LNCaP clone FGC (cell line): ENCODE results near the gene RMRP.
"Not testable (repeated sequence)": the region's sequence is repeated elsewhere in the genome, so short reads cannot be mapped to it uniquely, and the experiment has no call there.

ENCODE experiments used
- DNase-seq: peaks from one replicate; pipeline ENCODE4 v3.0.0-alpha.2; 2011; ENCODE audit warnings: low read depth
- H3K4me3 ChIP-seq: 2 replicates; pipeline ENCODE4 v1.5.1; 2011; ENCODE audit warnings: mild to moderate bottlenecking, low read depth, low read length, control low read depth
- TF ChIP-seq, protein P1 (sequence below): IDR thresholded peaks from 2 replicates; pipeline ENCODE4 v1.5.1; 2012; ENCODE audit warnings: mild to moderate bottlenecking; ENCODE audit not compliant: control insufficient read depth, insufficient read depth; ENCODE audit errors: extremely low read depth

Gene RMRP

DNA sequence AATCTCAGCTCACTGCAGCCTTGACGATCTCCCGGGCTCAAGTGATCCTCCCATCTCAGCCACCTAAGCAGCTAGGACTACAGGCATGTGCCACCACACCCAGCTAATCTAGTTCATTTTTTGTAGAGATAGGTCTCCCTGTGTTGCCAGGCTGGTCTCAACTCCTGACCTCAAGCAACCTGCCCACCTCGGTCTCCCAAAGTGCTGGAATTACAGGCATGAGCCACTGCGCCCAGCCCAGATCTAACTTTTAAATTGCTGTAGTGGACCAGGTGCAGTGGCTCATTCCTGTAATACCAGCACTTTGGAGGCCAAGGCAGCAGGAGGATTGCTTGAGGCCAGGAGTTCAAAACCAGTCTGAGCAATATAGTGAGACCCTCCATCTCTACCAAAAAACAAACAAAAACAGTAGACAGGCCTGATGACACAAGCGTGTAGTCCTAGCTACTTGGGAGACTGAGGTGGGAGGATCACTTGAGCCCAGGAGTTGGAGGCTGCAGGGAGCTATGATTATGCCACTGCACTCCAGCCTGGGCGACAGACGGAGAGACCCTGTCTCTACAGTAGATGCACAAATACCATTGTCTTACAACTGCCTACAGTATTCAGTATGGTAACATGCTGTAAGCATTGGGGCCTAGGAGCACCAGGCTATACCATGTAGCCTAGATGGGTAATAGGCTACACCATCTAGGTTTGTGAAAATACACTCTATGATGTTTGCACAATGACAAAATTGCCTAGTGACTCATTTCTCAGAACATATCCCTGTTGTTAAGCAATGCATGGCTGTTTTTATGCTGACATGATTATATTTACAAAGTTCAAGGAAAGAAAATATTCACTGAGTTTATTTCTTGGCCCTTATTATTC is 5.6 kb downstream of the RMRP start:
- TF ChIP-seq, protein P1, sequence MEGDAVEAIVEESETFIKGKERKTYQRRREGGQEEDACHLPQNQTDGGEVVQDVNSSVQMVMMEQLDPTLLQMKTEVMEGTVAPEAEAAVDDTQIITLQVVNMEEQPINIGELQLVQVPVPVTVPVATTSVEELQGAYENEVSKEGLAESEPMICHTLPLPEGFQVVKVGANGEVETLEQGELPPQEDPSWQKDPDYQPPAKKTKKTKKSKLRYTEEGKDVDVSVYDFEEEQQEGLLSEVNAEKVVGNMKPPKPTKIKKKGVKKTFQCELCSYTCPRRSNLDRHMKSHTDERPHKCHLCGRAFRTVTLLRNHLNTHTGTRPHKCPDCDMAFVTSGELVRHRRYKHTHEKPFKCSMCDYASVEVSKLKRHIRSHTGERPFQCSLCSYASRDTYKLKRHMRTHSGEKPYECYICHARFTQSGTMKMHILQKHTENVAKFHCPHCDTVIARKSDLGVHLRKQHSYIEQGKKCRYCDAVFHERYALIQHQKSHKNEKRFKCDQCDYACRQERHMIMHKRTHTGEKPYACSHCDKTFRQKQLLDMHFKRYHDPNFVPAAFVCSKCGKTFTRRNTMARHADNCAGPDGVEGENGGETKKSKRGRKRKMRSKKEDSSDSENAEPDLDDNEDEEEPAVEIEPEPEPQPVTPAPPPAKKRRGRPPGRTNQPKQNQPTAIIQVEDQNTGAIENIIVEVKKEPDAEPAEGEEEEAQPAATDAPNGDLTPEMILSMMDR, result no peak
- DNase-seq, result no peak
- no peak overlapping the region for H3K4me3 ChIP-seq

DNA sequence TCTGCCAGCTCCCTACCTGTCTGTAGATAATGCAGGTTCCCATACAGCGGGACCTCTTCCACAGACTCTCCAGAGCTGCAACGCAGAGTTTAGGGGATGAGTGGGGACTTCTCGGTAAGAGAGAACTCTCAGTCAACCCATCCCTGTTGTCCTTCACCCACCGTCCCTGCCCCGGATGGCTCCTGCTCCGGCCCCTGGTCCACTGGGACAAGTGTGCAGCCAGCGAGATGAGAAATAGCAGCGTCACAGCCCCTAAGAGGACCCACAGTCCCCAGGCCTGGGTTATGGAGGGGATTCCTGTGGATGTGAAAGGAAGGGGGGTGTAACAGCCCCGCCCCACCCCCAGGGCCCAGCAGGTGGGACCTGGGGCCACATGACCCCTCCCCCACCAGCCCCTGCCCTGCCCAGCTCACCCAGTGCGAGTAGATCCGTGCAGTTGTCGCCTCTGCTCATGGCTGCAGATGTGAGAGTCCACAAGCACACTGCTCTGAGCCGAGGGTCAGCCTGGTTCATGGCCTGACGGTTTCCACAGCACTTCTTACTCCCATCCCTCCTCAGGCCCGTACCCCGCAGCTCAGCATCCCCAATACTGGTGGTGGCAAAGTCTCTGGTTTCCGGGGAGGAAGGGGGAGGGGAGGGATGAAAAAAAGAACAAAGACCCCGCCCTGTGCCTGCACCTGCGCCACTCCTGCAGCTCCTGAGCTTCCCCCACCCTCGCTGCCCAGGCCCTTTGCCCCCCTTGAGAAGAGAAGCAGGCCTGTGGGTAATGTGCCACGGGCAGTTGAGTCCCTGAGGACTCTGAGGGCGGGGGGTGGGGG is 7.3 kb downstream of the RMRP start, which contains the start of gene SIT1:
Gene SIT1, minus strand, starts transcription at position 591 of the 818 bp plus-strand sequence. Its CDS starts 78 bp downstream, at position 513.
- H3K4me3 ChIP-seq, result no peak within 1 kb of the TSS
- DNase-seq, result no peak
- TF ChIP-seq, protein P1, result no peak

GRCh38 chr9:35649431-35650340 is 8.1 kb downstream of the RMRP start:
- TF ChIP-seq, protein P1, result no peak
- H3K4me3 ChIP-seq, result no peak overlapping the region
- no peak for DNase-seq

- H3K4me3 ChIP-seq, result peak overlapping the region; percentile 56
- DNase-seq, result no peak
- TF ChIP-seq, protein P1, result peak; percentile 99
Observed at GRCh38 chr9:35646533-35647265, 11.1 kb downstream of the RMRP start.

GRCh38 chr9:35646153-35646532 is 11.7 kb downstream of the RMRP start:
- peak overlapping the region; percentile 56 for H3K4me3 ChIP-seq
- TF ChIP-seq, protein P1, result no peak
- DNase-seq, result no peak

- not testable (repeated sequence) for DNase-seq, H3K4me3 ChIP-seq
Observed at GRCh38 chr9:35645736-35646135, 12.1 kb downstream of the RMRP start.
